K562 (cell line): ENCODE measurements around the gene DEDD.

Experiments
- CEBPB ChIP-seq: fragments of 450-650 bp; IDR thresholded peaks from 2 replicates; pipeline ENCODE4 v1.6.1; 2016; ENCODE audit warnings: missing genetic modification characterization, missing compliant biosample characterization
- CHD2 ChIP-seq: IDR thresholded peaks from 2 replicates; pipeline ENCODE4 v1.6.1; 2011; ENCODE audit warnings: low read depth, low read length
- JUNB ChIP-seq: fragments of 450-650 bp; formaldehyde crosslinking; conservative IDR thresholded peaks from 2 replicates; pipeline ENCODE4 v1.4.0; 2020; ENCODE audit warnings: mild to moderate bottlenecking
- MAFF ChIP-seq: IDR thresholded peaks from 2 replicates; pipeline ENCODE4 v1.6.1; 2012; ENCODE audit warnings: low read length, improper control_type of control experiment
- SAP30 ChIP-seq: fragments of 200-600 bp; sonication (generic); IDR thresholded peaks from 2 replicates; pipeline ENCODE4 v1.6.1; 2012; ENCODE audit warnings: borderline replicate concordance, low read depth, mild to moderate bottlenecking, moderate library complexity, low read length, control low read depth, inconsistent platforms; ENCODE audit not compliant: insufficient read depth, poor library complexity, severe bottlenecking
- ZNF644 ChIP-seq: fragments of 200-800 bp; sonication (Bioruptor generic); IDR thresholded peaks from 2 replicates; pipeline ENCODE4 v1.6.1; 2016; ENCODE audit warnings: low read depth, missing genetic modification characterization, missing compliant biosample characterization
- ZNF699 ChIP-seq: fragments of 250-450 bp; sonication (Bioruptor Pico); IDR thresholded peaks from 2 replicates; pipeline ENCODE4 v1.8.0; 2021; ENCODE audit warnings: mild to moderate bottlenecking, moderate library complexity; ENCODE audit not compliant: insufficient replicate concordance
- TF ChIP-seq, protein P1 (sequence below): fragments of 450-650 bp; conservative IDR thresholded peaks from 2 replicates; pipeline ENCODE4 v1.6.1; 2016; ENCODE audit warnings: missing genetic modification characterization, low read depth, mild to moderate bottlenecking, missing compliant biosample characterization, moderate library complexity
- TF ChIP-seq, protein P2 (sequence below), 3 experiments: IDR thresholded peaks in 2 of 3; conservative IDR thresholded peaks in 1 of 3; 2 replicates each; pipeline ENCODE4 v1.5.1; 2011 to 2012; ENCODE audit warnings: low read length in 3 of 3, mild to moderate bottlenecking in 3 of 3, control low read depth in 2 of 3, improper control_type of control experiment in 1 of 3, inconsistent platforms in 1 of 3, low read depth in 1 of 3, mixed read lengths in 1 of 3, moderate library complexity in 1 of 3; ENCODE audit not compliant: insufficient read depth in 2 of 3
- TF ChIP-seq, protein P3 (sequence below): fragments of 150-350 bp; conservative IDR thresholded peaks from 2 replicates; pipeline ENCODE4 v1.6.1; 2014; ENCODE audit warnings: low read length
- TF ChIP-seq, protein P4 (sequence below): fragments of 250-450 bp; sonication (Bioruptor Pico); IDR thresholded peaks from 2 replicates; pipeline ENCODE4 v1.8.0; 2022; ENCODE audit warnings: moderate library complexity, mild to moderate bottlenecking, inconsistent platforms
- TF ChIP-seq, protein P5 (sequence below): sonication (generic); formaldehyde crosslinking; IDR thresholded peaks from 2 replicates; pipeline ENCODE4 v1.8.1; 2022; ENCODE audit warnings: missing genetic modification reagents
- TF ChIP-seq, protein P6 (sequence below): fragments of 450-650 bp; IDR thresholded peaks from 2 replicates; pipeline ENCODE4 v1.7.0; 2016; ENCODE audit warnings: borderline replicate concordance

DNA sequence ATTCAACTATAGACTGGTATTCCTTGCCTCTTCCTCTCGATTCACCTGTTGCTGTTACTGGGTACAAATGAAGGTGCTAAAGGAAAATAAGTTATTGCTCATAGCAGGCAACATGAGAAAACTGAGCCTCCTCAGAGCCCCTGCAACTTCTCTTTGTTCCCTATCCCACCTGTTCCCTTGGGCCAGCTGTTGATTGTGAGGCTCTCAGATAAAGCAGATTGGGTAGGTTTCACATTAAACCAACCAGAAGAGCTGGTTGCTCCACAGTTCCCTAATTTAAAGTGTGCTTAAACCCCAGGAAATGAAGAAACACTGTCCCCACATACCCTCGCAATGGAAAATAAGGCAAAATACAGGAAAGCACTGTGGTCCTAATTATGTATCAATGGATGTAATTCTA lies 4.8 kb downstream of the DEDD start:
- TF ChIP-seq MAFF (no peak), ZNF699 (no peak), CEBPB (tag) (no peak), ZNF644 (no peak), JUNB (CRISPR knock-in tag) (no peak), SAP30 (no peak), CHD2 (no peak)
- TF ChIP-seq, protein P1, sequence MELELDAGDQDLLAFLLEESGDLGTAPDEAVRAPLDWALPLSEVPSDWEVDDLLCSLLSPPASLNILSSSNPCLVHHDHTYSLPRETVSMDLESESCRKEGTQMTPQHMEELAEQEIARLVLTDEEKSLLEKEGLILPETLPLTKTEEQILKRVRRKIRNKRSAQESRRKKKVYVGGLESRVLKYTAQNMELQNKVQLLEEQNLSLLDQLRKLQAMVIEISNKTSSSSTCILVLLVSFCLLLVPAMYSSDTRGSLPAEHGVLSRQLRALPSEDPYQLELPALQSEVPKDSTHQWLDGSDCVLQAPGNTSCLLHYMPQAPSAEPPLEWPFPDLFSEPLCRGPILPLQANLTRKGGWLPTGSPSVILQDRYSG, result no peak
- TF ChIP-seq, protein P2, sequence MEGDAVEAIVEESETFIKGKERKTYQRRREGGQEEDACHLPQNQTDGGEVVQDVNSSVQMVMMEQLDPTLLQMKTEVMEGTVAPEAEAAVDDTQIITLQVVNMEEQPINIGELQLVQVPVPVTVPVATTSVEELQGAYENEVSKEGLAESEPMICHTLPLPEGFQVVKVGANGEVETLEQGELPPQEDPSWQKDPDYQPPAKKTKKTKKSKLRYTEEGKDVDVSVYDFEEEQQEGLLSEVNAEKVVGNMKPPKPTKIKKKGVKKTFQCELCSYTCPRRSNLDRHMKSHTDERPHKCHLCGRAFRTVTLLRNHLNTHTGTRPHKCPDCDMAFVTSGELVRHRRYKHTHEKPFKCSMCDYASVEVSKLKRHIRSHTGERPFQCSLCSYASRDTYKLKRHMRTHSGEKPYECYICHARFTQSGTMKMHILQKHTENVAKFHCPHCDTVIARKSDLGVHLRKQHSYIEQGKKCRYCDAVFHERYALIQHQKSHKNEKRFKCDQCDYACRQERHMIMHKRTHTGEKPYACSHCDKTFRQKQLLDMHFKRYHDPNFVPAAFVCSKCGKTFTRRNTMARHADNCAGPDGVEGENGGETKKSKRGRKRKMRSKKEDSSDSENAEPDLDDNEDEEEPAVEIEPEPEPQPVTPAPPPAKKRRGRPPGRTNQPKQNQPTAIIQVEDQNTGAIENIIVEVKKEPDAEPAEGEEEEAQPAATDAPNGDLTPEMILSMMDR (IDR thresholded peaks at IDR 0.05 in 2 of 3, conservative IDR thresholded peaks at IDR 0.05 in 1 of 3; ENCODE audit: insufficient read depth in 2 of 3, low read depth in 1 of 3, low read length in 3 of 3), result no peak
- TF ChIP-seq, protein P3, sequence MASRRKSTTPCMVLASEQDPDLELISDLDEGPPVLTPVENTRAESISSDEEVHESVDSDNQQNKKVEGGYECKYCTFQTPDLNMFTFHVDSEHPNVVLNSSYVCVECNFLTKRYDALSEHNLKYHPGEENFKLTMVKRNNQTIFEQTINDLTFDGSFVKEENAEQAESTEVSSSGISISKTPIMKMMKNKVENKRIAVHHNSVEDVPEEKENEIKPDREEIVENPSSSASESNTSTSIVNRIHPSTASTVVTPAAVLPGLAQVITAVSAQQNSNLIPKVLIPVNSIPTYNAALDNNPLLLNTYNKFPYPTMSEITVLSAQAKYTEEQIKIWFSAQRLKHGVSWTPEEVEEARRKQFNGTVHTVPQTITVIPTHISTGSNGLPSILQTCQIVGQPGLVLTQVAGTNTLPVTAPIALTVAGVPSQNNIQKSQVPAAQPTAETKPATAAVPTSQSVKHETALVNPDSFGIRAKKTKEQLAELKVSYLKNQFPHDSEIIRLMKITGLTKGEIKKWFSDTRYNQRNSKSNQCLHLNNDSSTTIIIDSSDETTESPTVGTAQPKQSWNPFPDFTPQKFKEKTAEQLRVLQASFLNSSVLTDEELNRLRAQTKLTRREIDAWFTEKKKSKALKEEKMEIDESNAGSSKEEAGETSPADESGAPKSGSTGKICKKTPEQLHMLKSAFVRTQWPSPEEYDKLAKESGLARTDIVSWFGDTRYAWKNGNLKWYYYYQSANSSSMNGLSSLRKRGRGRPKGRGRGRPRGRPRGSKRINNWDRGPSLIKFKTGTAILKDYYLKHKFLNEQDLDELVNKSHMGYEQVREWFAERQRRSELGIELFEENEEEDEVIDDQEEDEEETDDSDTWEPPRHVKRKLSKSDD, result no peak
- TF ChIP-seq, protein P4, sequence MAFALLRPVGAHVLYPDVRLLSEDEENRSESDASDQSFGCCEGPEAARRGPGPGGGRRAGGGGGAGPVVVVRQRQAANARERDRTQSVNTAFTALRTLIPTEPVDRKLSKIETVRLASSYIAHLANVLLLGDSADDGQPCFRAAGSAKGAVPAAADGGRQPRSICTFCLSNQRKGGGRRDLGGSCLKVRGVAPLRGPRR (CRISPR knock-in tag), result no peak
- TF ChIP-seq, protein P5, sequence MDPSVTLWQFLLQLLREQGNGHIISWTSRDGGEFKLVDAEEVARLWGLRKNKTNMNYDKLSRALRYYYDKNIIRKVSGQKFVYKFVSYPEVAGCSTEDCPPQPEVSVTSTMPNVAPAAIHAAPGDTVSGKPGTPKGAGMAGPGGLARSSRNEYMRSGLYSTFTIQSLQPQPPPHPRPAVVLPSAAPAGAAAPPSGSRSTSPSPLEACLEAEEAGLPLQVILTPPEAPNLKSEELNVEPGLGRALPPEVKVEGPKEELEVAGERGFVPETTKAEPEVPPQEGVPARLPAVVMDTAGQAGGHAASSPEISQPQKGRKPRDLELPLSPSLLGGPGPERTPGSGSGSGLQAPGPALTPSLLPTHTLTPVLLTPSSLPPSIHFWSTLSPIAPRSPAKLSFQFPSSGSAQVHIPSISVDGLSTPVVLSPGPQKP (CRISPR knock-in tag), result no peak
- TF ChIP-seq, protein P6, sequence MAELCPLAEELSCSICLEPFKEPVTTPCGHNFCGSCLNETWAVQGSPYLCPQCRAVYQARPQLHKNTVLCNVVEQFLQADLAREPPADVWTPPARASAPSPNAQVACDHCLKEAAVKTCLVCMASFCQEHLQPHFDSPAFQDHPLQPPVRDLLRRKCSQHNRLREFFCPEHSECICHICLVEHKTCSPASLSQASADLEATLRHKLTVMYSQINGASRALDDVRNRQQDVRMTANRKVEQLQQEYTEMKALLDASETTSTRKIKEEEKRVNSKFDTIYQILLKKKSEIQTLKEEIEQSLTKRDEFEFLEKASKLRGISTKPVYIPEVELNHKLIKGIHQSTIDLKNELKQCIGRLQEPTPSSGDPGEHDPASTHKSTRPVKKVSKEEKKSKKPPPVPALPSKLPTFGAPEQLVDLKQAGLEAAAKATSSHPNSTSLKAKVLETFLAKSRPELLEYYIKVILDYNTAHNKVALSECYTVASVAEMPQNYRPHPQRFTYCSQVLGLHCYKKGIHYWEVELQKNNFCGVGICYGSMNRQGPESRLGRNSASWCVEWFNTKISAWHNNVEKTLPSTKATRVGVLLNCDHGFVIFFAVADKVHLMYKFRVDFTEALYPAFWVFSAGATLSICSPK, result no peak
